ENCODE measurements around the gene NR4A1. TPM values are rescaled to one million over a fixed set of nuclear protein-coding genes. Genes with fewer than 3 reads are reported as not detected.

Gene NR4A1
- polyA plus RNA-seq, 1 experiment, result 18.6 TPM

- DNase-seq (ENCODE audit: low read depth), result no peak
- no peaks in the 10 kb centered on the region; the same call in 1 of the 2 replicates for H3K27me3 ChIP-seq (ENCODE audit: control insufficient read depth, insufficient read depth, low read length)
- TF ChIP-seq, protein P1, sequence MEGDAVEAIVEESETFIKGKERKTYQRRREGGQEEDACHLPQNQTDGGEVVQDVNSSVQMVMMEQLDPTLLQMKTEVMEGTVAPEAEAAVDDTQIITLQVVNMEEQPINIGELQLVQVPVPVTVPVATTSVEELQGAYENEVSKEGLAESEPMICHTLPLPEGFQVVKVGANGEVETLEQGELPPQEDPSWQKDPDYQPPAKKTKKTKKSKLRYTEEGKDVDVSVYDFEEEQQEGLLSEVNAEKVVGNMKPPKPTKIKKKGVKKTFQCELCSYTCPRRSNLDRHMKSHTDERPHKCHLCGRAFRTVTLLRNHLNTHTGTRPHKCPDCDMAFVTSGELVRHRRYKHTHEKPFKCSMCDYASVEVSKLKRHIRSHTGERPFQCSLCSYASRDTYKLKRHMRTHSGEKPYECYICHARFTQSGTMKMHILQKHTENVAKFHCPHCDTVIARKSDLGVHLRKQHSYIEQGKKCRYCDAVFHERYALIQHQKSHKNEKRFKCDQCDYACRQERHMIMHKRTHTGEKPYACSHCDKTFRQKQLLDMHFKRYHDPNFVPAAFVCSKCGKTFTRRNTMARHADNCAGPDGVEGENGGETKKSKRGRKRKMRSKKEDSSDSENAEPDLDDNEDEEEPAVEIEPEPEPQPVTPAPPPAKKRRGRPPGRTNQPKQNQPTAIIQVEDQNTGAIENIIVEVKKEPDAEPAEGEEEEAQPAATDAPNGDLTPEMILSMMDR (IDR thresholded peaks at IDR 0.05; ENCODE audit: insufficient read depth, low read depth, low read length), result no peak
- peaks cover 3% of the 10 kb centered on the region; the same call in 1 of the 2 replicates for H3K36me3 ChIP-seq (ENCODE audit: control insufficient read depth, insufficient read depth, low read length)
- ChIA-PET CTCF (interaction anchor here (0.7 to 17.0 kb wide), 4 partner anchors 12 to 110 kb away, joined by 3 to 674 read pairs (median 10); no protein-coding TSS in a partner anchor), POLR2A (no interaction called here)
- H3K4me3 ChIP-seq (ENCODE audit: low read depth, low read length), result no peak overlapping the region
Measured at GRCh38 chr12:52011602-52012214, 39.5 kb upstream of the NR4A1 start.

DNA sequence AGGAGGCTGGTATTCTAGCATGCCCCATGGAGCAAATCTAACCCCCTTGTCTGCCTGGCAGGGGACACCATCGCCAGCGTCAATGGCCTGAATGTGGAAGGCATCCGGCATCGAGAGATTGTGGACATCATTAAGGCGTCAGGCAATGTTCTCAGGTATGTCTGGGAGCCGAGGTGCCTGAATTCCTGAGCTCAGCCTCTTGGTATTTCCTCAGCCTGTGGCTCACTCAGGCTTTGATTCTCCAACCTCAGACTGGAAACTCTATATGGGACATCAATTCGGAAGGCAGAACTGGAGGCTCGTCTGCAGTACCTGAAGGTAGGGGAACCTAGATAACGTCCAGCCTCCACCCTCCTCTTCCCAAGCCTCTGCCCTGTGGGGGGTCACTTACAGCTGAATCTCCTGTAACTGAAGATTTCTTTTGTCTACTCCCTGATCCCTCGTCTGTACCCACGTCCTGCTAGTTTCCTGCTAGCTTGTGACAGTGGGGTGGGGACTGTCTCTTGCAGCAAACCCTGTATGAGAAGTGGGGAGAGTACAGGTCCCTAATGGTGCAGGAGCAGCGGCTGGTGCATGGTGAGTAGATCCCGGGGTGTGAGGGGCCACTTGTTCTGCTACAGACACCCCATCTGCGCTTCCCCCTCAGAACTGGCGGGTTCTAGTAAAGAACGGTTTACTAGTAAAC is 37.5 kb upstream of the NR4A1 start:
- Histone ChIP-seq H3K36me3 (ENCODE audit: control insufficient read depth, insufficient read depth, low read length) (peaks cover 3% of the 10 kb centered on the region; the same call in 1 of the 2 replicates), H3K4me3 (ENCODE audit: low read depth, low read length) (no peak overlapping the region), H3K27me3 (ENCODE audit: control insufficient read depth, insufficient read depth, low read length) (no peaks in the 10 kb centered on the region; the same call in none of the 2 replicates)
- no peak for DNase-seq (ENCODE audit: low read depth)
- TF ChIP-seq, protein P1 (IDR thresholded peaks at IDR 0.05; ENCODE audit: insufficient read depth, low read depth, low read length), result no peak
- ChIA-PET POLR2A (interaction anchor here (0.6 kb wide), 1 partner anchor 10 kb away, joined by 10 read pairs; no protein-coding TSS in a partner anchor), CTCF (interaction anchor here (1.2 to 17.0 kb wide), 3 partner anchors 10 to 21 kb away, joined by 3 to 674 read pairs (median 3); no protein-coding TSS in a partner anchor)

- no peak for DNase-seq (ENCODE audit: low read depth)
- ChIA-PET POLR2A (interaction anchor here (0.6 kb wide), 1 partner anchor 8 kb away, joined by 10 read pairs; no protein-coding TSS in a partner anchor), CTCF (interaction anchor here (0.6 to 17.0 kb wide), 5 partner anchors 9 to 444 kb away, joined by 3 to 674 read pairs (median 4); no protein-coding TSS in a partner anchor)
- no peak overlapping the region for H3K4me3 ChIP-seq (ENCODE audit: low read depth, low read length)
- TF ChIP-seq, protein P1 (IDR thresholded peaks at IDR 0.05; ENCODE audit: insufficient read depth, low read depth, low read length), result no peak
- H3K27me3 ChIP-seq (ENCODE audit: control insufficient read depth, insufficient read depth, low read length), result no peaks in the 10 kb centered on the region; the same call in none of the 2 replicates
- H3K36me3 ChIP-seq (ENCODE audit: control insufficient read depth, insufficient read depth, low read length), result peaks cover 3% of the 10 kb centered on the region; the same call in 1 of the 2 replicates
Measured at GRCh38 chr12:52014567-52015530, 36.4 kb upstream of the NR4A1 start.

GRCh38 chr12:52015532-52016041 is 35.7 kb upstream of the NR4A1 start:
- DNase-seq (ENCODE audit: low read depth), result no peak
- Histone ChIP-seq H3K27me3 (ENCODE audit: control insufficient read depth, insufficient read depth, low read length) (no peaks in the 10 kb centered on the region; the same call in none of the 2 replicates), H3K4me3 (ENCODE audit: low read depth, low read length) (no peak overlapping the region), H3K36me3 (ENCODE audit: control insufficient read depth, insufficient read depth, low read length) (peaks cover 3% of the 10 kb centered on the region; the same call in 1 of the 2 replicates)
- CTCF ChIA-PET, result interaction anchor here (0.6 to 17.0 kb wide), 6 partner anchors 5 to 444 kb away, joined by 3 to 674 read pairs (median 6); partner anchors contain the start of gene TAMALIN
- TF ChIP-seq, protein P1 (IDR thresholded peaks at IDR 0.05; ENCODE audit: insufficient read depth, low read depth, low read length), result no peak
- POLR2A ChIA-PET, result no interaction called here
